HG03095 (cell line): ENCODE data around the gene SSPN.

Experiments used
- ATAC-seq: cut with Tn5 transposase; IDR thresholded peaks from one replicate; pipeline ENCODE4 v1.9.1; 2021; ENCODE audit warnings: moderate library complexity; ENCODE audit not compliant: unreplicated experiment

The SSPN gene

DNA sequence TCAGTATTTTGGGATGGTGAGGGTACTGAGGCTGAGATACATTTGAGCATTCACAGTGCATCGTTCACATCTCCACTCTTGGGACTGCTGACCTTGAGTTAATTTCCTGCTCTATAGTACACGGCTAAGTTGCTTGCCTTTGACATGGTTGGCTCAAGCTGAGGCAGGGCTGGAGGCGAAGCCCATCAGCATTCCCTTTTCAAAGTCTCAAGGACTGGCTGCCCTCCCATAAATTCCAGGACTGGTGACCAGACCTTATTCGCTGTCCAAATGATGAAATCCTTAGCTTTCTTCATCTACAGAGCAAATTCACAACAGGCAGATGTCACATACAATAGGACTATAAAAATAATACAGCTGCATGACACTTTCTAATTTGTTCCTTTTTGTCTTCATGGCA is 85.9 kb downstream of the SSPN start:
- ATAC-seq = no peak

- no peak for ATAC-seq
Observed at GRCh38 chr12:26282339-26282940, 87.1 kb downstream of the SSPN start.

- no peak for ATAC-seq
Observed at GRCh38 chr12:26283046-26283445, 87.7 kb downstream of the SSPN start.

GRCh38 chr12:26283617-26284016 is 88.2 kb downstream of the SSPN start:
- no peak for ATAC-seq

DNA sequence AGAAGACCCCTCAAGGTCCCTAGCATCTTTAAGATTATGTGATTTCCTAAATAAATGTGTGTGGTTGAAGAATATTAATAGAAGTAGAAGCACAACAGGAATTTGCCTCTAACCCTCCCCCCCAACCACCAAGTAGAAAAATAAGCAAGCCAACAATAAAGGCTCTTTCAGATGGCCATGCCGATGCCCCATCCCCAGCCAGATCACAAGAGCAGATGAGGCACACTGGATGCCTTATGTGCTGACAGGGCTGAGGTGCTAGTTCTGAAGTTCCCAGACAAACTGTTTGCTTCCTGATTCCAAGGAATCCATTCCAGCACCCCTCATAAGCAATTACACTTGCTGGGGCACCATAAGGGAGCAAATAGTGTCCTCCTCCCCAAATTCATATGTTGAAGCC is 90.0 kb downstream of the SSPN start:
- no peak for ATAC-seq

GRCh38 chr12:26286186-26286585 is 90.8 kb downstream of the SSPN start:
- no peak for ATAC-seq

DNA sequence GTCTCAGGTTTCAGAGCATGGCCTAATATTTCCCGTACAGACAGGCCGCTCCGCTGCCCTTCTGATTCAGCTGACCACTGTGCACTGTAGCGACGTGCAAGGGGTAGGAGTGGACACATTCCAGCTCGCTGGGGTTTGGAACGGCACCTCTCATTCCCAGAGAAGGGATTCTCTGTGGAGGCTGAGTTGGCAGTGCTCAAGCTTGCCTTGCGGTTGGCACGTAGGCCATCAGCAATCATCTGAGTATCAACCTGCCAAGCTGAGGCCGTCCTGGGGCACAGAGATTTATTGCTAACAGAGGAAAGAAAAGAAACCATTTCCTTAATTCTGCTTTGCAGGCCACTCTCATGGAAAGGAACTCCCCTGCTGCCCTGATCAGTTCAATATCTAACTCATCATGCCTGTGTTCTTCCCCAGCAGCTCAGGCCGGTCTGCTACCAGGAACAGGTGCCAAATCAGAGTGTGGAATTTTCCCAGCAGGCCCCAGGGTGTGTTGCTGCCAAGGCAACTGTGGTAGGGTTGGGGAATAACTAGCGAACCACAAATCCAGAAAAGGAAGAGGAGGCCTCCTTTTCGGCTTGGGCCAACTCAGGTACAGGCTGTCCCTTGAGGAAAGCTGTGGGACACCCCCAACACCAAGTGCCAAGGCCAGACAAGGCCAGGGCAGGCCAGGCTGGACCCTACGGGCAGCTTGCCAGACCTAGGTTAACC is 92.5 kb downstream of the SSPN start:
- ATAC-seq = no peak

GRCh38 chr12:26290565-26290964 is 95.2 kb downstream of the SSPN start:
- no peak for ATAC-seq

- ATAC-seq = no peak
Observed at GRCh38 chr12:26292596-26292995, 97.2 kb downstream of the SSPN start.

GRCh38 chr12:26293612-26294011 is 98.2 kb downstream of the SSPN start:
- no peak for ATAC-seq

DNA sequence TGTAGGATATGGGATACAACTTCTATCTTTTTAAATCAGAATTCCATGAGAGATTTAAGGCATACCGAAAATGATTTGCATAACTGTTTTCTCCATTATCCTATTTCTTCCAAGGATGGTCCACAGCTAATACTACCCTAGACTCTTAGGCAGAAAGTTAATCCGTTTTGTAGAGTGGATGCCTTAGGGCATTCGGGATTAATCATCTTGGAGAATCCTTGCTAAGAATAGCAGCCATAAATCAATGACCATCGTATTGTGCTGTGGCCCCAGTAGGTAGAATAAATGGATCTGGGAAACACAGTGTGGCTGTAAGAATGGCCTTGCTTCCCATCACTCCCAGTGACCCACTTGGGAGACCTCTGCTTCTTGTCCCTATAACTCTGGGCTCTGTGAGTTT is 99.6 kb downstream of the SSPN start:
- ATAC-seq = no peak

- no peak for ATAC-seq
Observed at GRCh38 chr12:26297396-26298070, 102.2 kb downstream of the SSPN start.

DNA sequence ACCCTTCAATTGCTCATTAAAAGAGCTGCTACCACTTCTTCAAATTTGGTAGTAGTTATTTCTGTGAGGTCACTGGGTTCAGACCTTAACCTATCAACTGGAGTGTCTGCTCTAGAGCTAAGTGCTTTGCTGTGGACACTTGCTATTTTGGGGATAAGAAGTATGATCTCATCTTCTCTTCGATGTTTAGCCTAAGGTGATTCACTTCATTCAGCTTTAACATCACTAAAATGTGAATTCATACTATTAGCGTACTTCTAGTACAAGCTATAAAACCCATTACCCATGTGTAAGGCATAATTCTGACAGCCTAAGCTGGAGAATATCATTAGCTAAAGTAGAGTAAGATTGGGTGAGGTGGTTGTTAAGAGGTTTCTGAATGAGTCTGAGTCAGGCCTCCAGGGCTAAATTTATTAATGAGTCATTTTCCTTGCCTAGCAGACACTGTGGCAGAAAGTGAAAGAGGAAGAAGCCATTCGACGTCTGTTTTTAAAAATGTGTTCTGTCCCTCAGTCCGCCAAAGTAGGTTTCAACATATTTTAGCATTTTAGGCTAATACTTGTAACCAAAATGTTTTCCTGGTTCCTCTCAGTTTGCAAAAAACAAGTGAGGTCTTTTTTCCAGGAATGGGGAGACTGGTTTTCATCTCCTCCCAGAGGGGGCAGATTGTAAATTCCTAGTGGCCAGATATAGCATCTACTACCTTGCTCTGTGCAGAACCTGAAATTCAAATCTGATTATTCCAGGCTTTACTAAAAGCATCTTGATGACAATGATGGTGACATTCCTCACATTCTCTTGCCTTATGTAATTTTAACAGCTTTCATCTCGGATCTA is 103.6 kb downstream of the SSPN start:
- ATAC-seq = peak; percentile 99

DNA sequence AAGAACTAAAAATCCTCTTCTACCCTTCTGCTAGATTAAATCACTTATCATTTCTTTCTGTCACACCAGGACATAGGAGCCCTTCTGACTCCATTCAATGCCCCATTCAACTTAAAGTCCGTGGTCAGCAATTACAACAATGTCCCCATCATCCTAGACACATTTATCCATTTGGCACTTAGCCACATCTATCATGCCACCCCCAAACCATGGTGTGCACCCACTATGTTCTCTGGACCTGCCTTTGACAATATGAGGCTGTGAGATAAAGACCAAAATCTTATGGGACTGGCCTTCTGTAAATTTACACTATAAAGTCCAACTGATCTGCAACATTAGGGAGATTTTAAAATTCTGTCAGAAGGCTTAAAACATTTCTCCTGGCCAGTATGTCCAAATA is 104.4 kb downstream of the SSPN start:
- no peak for ATAC-seq
